HepG2 (cell line): ENCODE results near the gene LRRC43. TPM values are rescaled to one million over a fixed set of nuclear protein-coding genes. Genes with fewer than 3 reads are reported as not detected.

Source experiments
- CENPBD1 ChIP-seq: sonication (generic); formaldehyde crosslinking; IDR thresholded peaks from 2 replicates; pipeline ENCODE4 v1.8.0; 2022; ENCODE audit warnings: missing genetic modification reagents, low read depth, mild to moderate bottlenecking, borderline replicate concordance
- DBP ChIP-seq: sonication (generic); formaldehyde crosslinking; IDR thresholded peaks from 2 replicates; pipeline ENCODE4 v1.4.0; 2020; ENCODE audit warnings: missing genetic modification reagents; ENCODE audit errors: not compliant biosample characterization
- FOSL1 ChIP-seq: sonication (generic); formaldehyde crosslinking; IDR thresholded peaks from 2 replicates; pipeline ENCODE4 v1.9.0; 2021; ENCODE audit warnings: missing genetic modification reagents, borderline replicate concordance
- GATA4 ChIP-seq: sonication (generic); IDR thresholded peaks from 2 replicates; pipeline ENCODE4 v1.6.1; 2016; ENCODE audit warnings: antibody characterized with exemption, low read depth, borderline replicate concordance
- HIVEP1 ChIP-seq: sonication (generic); formaldehyde crosslinking; IDR thresholded peaks from 2 replicates; pipeline ENCODE4 v1.4.0; 2020; ENCODE audit warnings: mild to moderate bottlenecking, missing genetic modification reagents
- HOXA3 ChIP-seq: sonication (generic); formaldehyde crosslinking; IDR thresholded peaks from 2 replicates; pipeline ENCODE4 v1.5.0; 2020; ENCODE audit warnings: missing genetic modification reagents
- MTF2 ChIP-seq: sonication (generic); formaldehyde crosslinking; IDR thresholded peaks from 2 replicates; pipeline ENCODE4 v1.5.0; 2020; ENCODE audit warnings: missing genetic modification reagents, borderline replicate concordance
- PHF21A ChIP-seq: sonication (generic); formaldehyde crosslinking; IDR thresholded peaks from 2 replicates; pipeline ENCODE4 v1.5.0; 2020; ENCODE audit warnings: mild to moderate bottlenecking, missing genetic modification reagents
- RARG ChIP-seq: sonication (generic); formaldehyde crosslinking; IDR thresholded peaks from 2 replicates; pipeline ENCODE4 v1.4.0; 2020; ENCODE audit warnings: low read depth, mild to moderate bottlenecking, missing genetic modification reagents
- SNRNP70 ChIP-seq: fragments of 200-400 bp; formaldehyde crosslinking; IDR thresholded peaks from 2 replicates; pipeline ENCODE4 v1.6.1; 2017; ENCODE audit warnings: mild to moderate bottlenecking, low read depth, low read length, moderate library complexity
- SP4 ChIP-seq: sonication (generic); formaldehyde crosslinking; IDR thresholded peaks from 2 replicates; pipeline ENCODE4 v1.8.1; 2023; ENCODE audit warnings: mild to moderate bottlenecking, missing genetic modification reagents
- WIZ ChIP-seq: sonication (generic); formaldehyde crosslinking; IDR thresholded peaks from 2 replicates; pipeline ENCODE4 v1.5.1; 2020; ENCODE audit warnings: mild to moderate bottlenecking, missing genetic modification reagents
- YY1 ChIP-seq: IDR thresholded peaks from 2 replicates; pipeline ENCODE4 v1.6.1; 2011; ENCODE audit warnings: low read length, low read depth, moderate library complexity, mild to moderate bottlenecking; ENCODE audit not compliant: insufficient read depth, insufficient replicate concordance
- ZFP82 ChIP-seq: sonication (generic); formaldehyde crosslinking; IDR thresholded peaks from 2 replicates; pipeline ENCODE4 v1.5.1; 2020; ENCODE audit warnings: mild to moderate bottlenecking, missing genetic modification reagents, borderline replicate concordance
- ZMAT5 ChIP-seq: sonication (generic); formaldehyde crosslinking; IDR thresholded peaks from 2 replicates; pipeline ENCODE4 v1.5.0; 2020; ENCODE audit warnings: mild to moderate bottlenecking, low read depth, missing genetic modification reagents, borderline replicate concordance
- ZNF362 ChIP-seq: sonication (generic); formaldehyde crosslinking; IDR thresholded peaks from 2 replicates; pipeline ENCODE4 v1.4.0; 2020; ENCODE audit warnings: missing genetic modification reagents, mild to moderate bottlenecking, borderline replicate concordance
- ZNF431 ChIP-seq: sonication (generic); formaldehyde crosslinking; IDR thresholded peaks from 2 replicates; pipeline ENCODE4 v1.9.0; 2022; ENCODE audit warnings: missing genetic modification reagents, low read depth, mild to moderate bottlenecking, borderline replicate concordance
- ZNF503 ChIP-seq: sonication (generic); formaldehyde crosslinking; IDR thresholded peaks from 2 replicates; pipeline ENCODE4 v1.4.0; 2020; ENCODE audit warnings: missing genetic modification reagents
- ZNF577 ChIP-seq: sonication (generic); formaldehyde crosslinking; IDR thresholded peaks from 2 replicates; pipeline ENCODE4 v1.4.0; 2020; ENCODE audit warnings: mild to moderate bottlenecking, low read depth, missing genetic modification reagents, borderline replicate concordance
- ZNF724P ChIP-seq: sonication (generic); formaldehyde crosslinking; IDR thresholded peaks from 2 replicates; pipeline ENCODE4 v1.8.0; 2022; ENCODE audit warnings: missing genetic modification reagents, borderline replicate concordance
- ZNF770 ChIP-seq: sonication (generic); formaldehyde crosslinking; IDR thresholded peaks from 2 replicates; pipeline ENCODE4 v1.5.0; 2020; ENCODE audit warnings: mild to moderate bottlenecking, missing genetic modification reagents
- polyA plus RNA-seq, 8 experiments: library from polyadenylated mRNA; depleted of rRNA in 3 of 8; stranded (reverse) in 7 of 8; unstranded in 1 of 8; fragments of >200 nt; fragmentation: Illumina TruSeq in 4 of 8; extraction: Trizol in 4 of 8; gene quantifications; 2 replicates each; pipeline versions ENCODE4 v1.2.1 to v1.2.3, GENCODE V29; 2011 to 2016; ENCODE audit warnings: low read depth in 4 of 8, missing spikeins in 1 of 8, mixed read lengths in 1 of 8; ENCODE audit not compliant: insufficient read depth in 1 of 8
- total RNA-seq, 5 experiments: library from RNA; depleted of rRNA; stranded (reverse); fragments of >200 nt; fragmentation: Illumina TruSeq; extraction: Trizol; gene quantifications; 2 replicates each; pipeline ENCODE4 v1.2.3, GENCODE V29; 2016; ENCODE audit warnings: low read depth in 1 of 5

The LRRC43 gene
- total and polyA plus RNA-seq, 2 of the 13 experiments (the other 11 are each of a cell fraction or from before 2014, with no cell fraction given): not detected

GRCh38 chr12:122226366-122227125, 43.6 kb downstream of the LRRC43 start (continued):
- no peak for TF ChIP-seq SNRNP70
- no peak for TF ChIP-seq ZNF503 (CRISPR knock-in tag)
- no peak; the same call in 1 of the 2 replicates for TF ChIP-seq CENPBD1
- TF ChIP-seq PHF21A (CRISPR knock-in tag): no peak
- TF ChIP-seq HOXA3 (CRISPR knock-in tag): no peak
- TF ChIP-seq FOSL1 (CRISPR knock-in tag): peak; percentile 38; the same call in 1 of the 2 replicates
- TF ChIP-seq ZMAT5 (CRISPR knock-in tag): no peak
- TF ChIP-seq DBP (CRISPR knock-in tag): peak; percentile 79
- TF ChIP-seq ZFP82 (CRISPR knock-in tag): no peak
- peak; percentile 95; the same call in 1 of the 2 replicates for TF ChIP-seq ZNF431 (CRISPR knock-in tag)
- peak; percentile 82; the same call in 1 of the 2 replicates for TF ChIP-seq ZNF724P (CRISPR knock-in tag)
- TF ChIP-seq WIZ (CRISPR knock-in tag): peak; percentile 70; the same call in 1 of the 2 replicates
- TF ChIP-seq MTF2 (CRISPR knock-in tag): no peak
- TF ChIP-seq ZNF362 (CRISPR knock-in tag): peak; percentile 40
- 0 out of 2 replicates have a peak, but pooled peaks have one; percentile 14 for TF ChIP-seq SP4
- no peak for TF ChIP-seq RARG (CRISPR knock-in tag)
- TF ChIP-seq GATA4: no peak
- no peak for TF ChIP-seq HIVEP1 (CRISPR knock-in tag)
- no peak for TF ChIP-seq ZNF770 (CRISPR knock-in tag)
- no peak for TF ChIP-seq YY1
- no peak for TF ChIP-seq ZNF577 (CRISPR knock-in tag)
